Right hindlimb (tissue), 1 donor: ENCODE results near the gene SLC7A10.
"Not testable (repeated sequence)": the region's sequence is repeated elsewhere in the genome, so short reads cannot be mapped to it uniquely, and the experiment has no call there.

Experiments
- DNase-seq: peaks from one replicate; pipeline ENCODE4 v3.0.0-alpha.2; 2018

Gene SLC7A10

GRCh38 chr19:33201473-33201872 lies 24.2 kb downstream of the SLC7A10 start:
- DNase-seq = no peak

- DNase-seq = peak; percentile 12
Measured at GRCh38 chr19:33199441-33200265, 26.0 kb downstream of the SLC7A10 start.

- DNase-seq = no peak
Measured at GRCh38 chr19:33198169-33198568, 27.5 kb downstream of the SLC7A10 start.

GRCh38 chr19:33197591-33198000 lies 28.1 kb downstream of the SLC7A10 start:
- DNase-seq = no peak

- no peak for DNase-seq
Measured at GRCh38 chr19:33196446-33197193, 29.0 kb downstream of the SLC7A10 start.

- no peak for DNase-seq
Measured at GRCh38 chr19:33195645-33196347, 29.9 kb downstream of the SLC7A10 start.

GRCh38 chr19:33194886-33195644 lies 30.6 kb downstream of the SLC7A10 start:
- DNase-seq = peak; percentile 54

- no peak for DNase-seq
Measured at GRCh38 chr19:33194532-33194885, 31.1 kb downstream of the SLC7A10 start.

GRCh38 chr19:33193865-33194362 lies 31.7 kb downstream of the SLC7A10 start, which contains the start of gene LRP3:
LRP3 (plus strand) TSS chr19:33194330; CDS start chr19:33194786, 456 bp downstream.
- DNase-seq = peak; percentile 75

- no peak for DNase-seq
Measured at GRCh38 chr19:33193269-33193864, 32.3 kb downstream of the SLC7A10 start.

GRCh38 chr19:33192010-33192409 lies 33.6 kb downstream of the SLC7A10 start:
- DNase-seq = no peak

- DNase-seq = no peak
Measured at GRCh38 chr19:33191501-33191900, 34.1 kb downstream of the SLC7A10 start.

- DNase-seq = not testable (repeated sequence)
Measured at GRCh38 chr19:33191092-33191491, 34.6 kb downstream of the SLC7A10 start.

GRCh38 chr19:33189453-33189852 lies 36.2 kb downstream of the SLC7A10 start:
- DNase-seq = no peak

GRCh38 chr19:33187183-33187540 lies 38.5 kb downstream of the SLC7A10 start:
- no peak for DNase-seq

- no peak for DNase-seq
Measured at GRCh38 chr19:33186431-33187182, 39.0 kb downstream of the SLC7A10 start.

GRCh38 chr19:33177417-33177979 lies 48.2 kb downstream of the SLC7A10 start:
- DNase-seq = no peak

GRCh38 chr19:33176670-33177416 lies 48.8 kb downstream of the SLC7A10 start:
- peak; percentile 99 for DNase-seq

- peak; percentile 65 for DNase-seq
Measured at GRCh38 chr19:33175886-33176669, 49.6 kb downstream of the SLC7A10 start.
